DOHH2 (cell line): ENCODE data around the gene COL5A1.

ENCODE experiments used
- EZH2phosphoT487 ChIP-seq: fragments of 200-600 bp; sonication (generic); IDR thresholded peaks from 2 replicates; pipeline ENCODE4 v1.6.1; 2017; ENCODE audit warnings: borderline replicate concordance, mild to moderate bottlenecking, antibody characterized with exemption, low read length, moderate library complexity, mixed read lengths
- TF ChIP-seq, protein P1 (sequence below): fragments of 200-600 bp; sonication (generic); IDR thresholded peaks from one replicate; pipeline ENCODE4 v1.5.1; 2014; ENCODE audit warnings: antibody characterized with exemption, mild to moderate bottlenecking, low read depth, low read length; ENCODE audit not compliant: poor library complexity, severe bottlenecking

DNA sequence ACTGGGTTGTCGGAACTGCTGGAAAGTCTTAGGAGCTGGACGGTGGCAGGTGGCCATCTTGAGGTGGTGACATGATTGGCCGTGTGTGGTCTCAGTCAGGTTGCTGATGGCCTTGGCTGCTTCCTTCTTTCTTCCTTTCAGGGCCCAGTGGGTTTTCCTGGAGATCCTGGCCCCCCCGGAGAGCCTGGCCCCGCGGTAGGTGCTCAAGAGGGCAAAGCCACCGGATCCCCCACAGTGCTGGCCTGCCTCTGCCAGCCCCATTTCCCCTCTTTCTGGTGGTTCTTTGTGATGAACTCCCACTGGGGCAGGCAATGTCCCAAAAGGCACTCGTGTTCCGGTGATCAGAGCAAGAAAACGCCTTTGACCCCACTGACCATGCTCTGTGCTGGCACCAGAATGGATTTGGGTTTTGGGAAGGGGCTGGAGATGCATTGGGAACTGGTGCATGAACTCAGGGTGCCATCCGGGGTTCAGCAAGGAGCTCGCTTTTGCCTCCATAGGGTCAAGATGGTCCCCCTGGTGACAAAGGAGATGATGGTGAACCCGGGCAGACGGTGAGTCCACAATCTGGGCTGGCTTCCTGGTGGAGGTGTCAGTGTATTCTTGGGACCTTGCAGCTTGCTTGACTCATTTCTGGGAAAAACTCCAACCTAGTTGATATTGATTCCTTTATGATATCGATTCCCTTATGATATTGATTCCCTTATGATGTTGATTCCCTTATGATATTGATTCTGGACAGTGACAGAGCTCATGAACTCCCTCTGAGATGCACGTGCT lies 174.0 kb downstream of the COL5A1 start:
- TF ChIP-seq, protein P1, sequence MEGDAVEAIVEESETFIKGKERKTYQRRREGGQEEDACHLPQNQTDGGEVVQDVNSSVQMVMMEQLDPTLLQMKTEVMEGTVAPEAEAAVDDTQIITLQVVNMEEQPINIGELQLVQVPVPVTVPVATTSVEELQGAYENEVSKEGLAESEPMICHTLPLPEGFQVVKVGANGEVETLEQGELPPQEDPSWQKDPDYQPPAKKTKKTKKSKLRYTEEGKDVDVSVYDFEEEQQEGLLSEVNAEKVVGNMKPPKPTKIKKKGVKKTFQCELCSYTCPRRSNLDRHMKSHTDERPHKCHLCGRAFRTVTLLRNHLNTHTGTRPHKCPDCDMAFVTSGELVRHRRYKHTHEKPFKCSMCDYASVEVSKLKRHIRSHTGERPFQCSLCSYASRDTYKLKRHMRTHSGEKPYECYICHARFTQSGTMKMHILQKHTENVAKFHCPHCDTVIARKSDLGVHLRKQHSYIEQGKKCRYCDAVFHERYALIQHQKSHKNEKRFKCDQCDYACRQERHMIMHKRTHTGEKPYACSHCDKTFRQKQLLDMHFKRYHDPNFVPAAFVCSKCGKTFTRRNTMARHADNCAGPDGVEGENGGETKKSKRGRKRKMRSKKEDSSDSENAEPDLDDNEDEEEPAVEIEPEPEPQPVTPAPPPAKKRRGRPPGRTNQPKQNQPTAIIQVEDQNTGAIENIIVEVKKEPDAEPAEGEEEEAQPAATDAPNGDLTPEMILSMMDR: no peak
- no peak for TF ChIP-seq EZH2phosphoT487
